Epithelial cell of esophagus (primary cell): Measurements from ENCODE around the gene SENP2.
A peak's percentile ranks its signal among the peaks of the same experiment; 100 is the strongest.

ENCODE experiments used
- DNase-seq: peaks from one replicate; pipeline ENCODE4 v3.0.0; 2010; ENCODE audit warnings: low read depth
- H3K4me3 ChIP-seq: 2 replicates; pipeline ENCODE4 v1.5.1; 2011; ENCODE audit warnings: mild to moderate bottlenecking, low read length, control low read depth
- CTCF ChIP-seq: IDR thresholded peaks from 2 replicates; pipeline ENCODE4 v1.5.1; 2011; ENCODE audit warnings: low read depth, mild to moderate bottlenecking, low read length, control low read depth, inconsistent platforms; ENCODE audit not compliant: insufficient read depth; ENCODE audit errors: missing control alignments

The SENP2 gene

GRCh38 chr3:185613016-185613415 lies 26.9 kb downstream of the SENP2 start:
- DNase-seq: no peak
- H3K4me3 ChIP-seq: no peak overlapping the region
- no peak for TF ChIP-seq CTCF

GRCh38 chr3:185623939-185624665 lies 38.0 kb downstream of the SENP2 start:
- no peak for DNase-seq
- no peak overlapping the region for H3K4me3 ChIP-seq
- TF ChIP-seq CTCF: no peak

GRCh38 chr3:185625784-185626183 lies 39.7 kb downstream of the SENP2 start:
- no peak for DNase-seq
- H3K4me3 ChIP-seq: no peak overlapping the region
- TF ChIP-seq CTCF: no peak

- H3K4me3 ChIP-seq: no peak overlapping the region
- TF ChIP-seq CTCF: no peak
- DNase-seq: peak; percentile 9
Observed at GRCh38 chr3:185629554-185630181, 43.6 kb downstream of the SENP2 start.

- no peak for TF ChIP-seq CTCF
Observed at GRCh38 chr3:185630182-185630622, 44.1 kb downstream of the SENP2 start.

GRCh38 chr3:185631108-185631507 lies 45.0 kb downstream of the SENP2 start:
- peak; percentile 9 for DNase-seq
- H3K4me3 ChIP-seq: no peak overlapping the region
- no peak for TF ChIP-seq CTCF

More at GRCh38 chr3:185630182-185630622, 44.1 kb downstream of the SENP2 start:
- peak; percentile 33 for DNase-seq
- H3K4me3 ChIP-seq: no peak overlapping the region

- TF ChIP-seq CTCF: no peak
- DNase-seq: peak; percentile 16
Observed at GRCh38 chr3:185631508-185632206, 45.6 kb downstream of the SENP2 start.

More at GRCh38 chr3:185631508-185632206, 45.6 kb downstream of the SENP2 start:
- no peak overlapping the region for H3K4me3 ChIP-seq
